ENCODE data around the gene ST7.

The ST7 gene

GRCh38 chr7:117004899-117005298, 51.6 kb downstream of the ST7 start:
- FAIRE-seq = no peak
- no peak for TF ChIP-seq POLR2A (IDR thresholded peaks at IDR 0.05; ENCODE audit: low read depth, low read length)
- DNase-seq (ENCODE audit: insufficient read length, low spot score) = no peak

DNA sequence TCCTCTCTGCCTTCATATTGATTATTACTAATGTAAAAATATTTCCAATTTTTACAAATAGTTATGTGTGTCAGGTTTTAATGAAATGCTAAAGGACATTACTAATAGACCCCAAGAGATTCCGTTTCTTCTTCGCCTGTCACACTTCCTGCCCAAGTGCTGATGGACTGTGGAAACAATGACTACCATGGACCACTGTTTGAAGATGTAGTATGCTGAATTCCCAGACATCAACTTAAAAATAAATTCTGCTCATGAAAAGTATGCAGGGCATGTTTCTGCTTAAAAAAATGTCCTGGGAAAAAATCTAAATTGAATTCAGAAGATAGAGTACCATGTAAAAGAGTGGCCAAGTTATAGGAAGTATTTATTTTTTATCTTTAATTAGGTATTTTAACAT, 52.1 kb downstream of the ST7 start:
- DNase-seq (ENCODE audit: insufficient read length, low spot score) = no peak
- TF ChIP-seq POLR2A (IDR thresholded peaks at IDR 0.05; ENCODE audit: low read depth, low read length) = no peak
- FAIRE-seq = no peak

DNA sequence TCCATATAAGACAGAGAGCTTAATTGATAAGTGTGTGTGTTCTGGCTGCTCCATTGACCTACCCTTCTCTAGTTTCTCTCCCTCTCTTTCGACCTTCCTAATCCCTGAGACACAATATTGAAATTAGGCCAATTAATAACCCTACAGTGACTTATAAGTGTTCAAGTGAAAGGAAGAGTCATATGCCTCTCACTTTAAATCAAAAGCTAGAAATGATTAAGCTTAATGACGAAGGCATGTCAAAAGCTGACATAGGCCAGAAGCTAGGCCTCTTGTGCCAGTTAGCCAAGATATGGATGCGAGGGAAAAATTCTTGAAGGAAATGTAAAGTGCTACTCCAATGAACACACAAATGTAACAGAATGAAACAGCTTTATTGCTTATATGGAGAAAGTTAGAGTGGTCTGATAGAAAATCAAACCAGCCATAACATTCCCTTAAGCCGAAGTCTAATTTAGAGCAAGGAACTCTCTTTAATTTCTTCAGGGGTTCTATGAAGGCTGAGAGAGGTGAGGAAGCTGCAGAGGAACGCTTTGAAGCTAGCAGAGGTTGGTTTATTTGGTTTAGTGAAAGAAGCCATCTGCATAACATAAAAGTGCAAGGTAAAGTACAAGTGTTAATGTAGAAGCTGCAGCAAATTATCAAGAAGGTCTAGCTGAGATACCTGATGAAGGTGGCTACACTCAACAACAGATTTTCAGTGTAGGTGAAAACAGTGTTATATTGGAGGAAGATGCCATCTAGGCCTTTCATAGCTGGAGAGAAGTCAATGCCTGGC, 53.8 kb downstream of the ST7 start:
- no peak for FAIRE-seq
- no peak for DNase-seq (ENCODE audit: insufficient read length, low spot score)
- TF ChIP-seq POLR2A (IDR thresholded peaks at IDR 0.05; ENCODE audit: low read depth, low read length) = no peak

- no peak for TF ChIP-seq POLR2A (IDR thresholded peaks at IDR 0.05; ENCODE audit: low read depth, low read length)
- no peak for FAIRE-seq
Observed at GRCh38 chr7:117008118-117008885, 55.0 kb downstream of the ST7 start.

DNA sequence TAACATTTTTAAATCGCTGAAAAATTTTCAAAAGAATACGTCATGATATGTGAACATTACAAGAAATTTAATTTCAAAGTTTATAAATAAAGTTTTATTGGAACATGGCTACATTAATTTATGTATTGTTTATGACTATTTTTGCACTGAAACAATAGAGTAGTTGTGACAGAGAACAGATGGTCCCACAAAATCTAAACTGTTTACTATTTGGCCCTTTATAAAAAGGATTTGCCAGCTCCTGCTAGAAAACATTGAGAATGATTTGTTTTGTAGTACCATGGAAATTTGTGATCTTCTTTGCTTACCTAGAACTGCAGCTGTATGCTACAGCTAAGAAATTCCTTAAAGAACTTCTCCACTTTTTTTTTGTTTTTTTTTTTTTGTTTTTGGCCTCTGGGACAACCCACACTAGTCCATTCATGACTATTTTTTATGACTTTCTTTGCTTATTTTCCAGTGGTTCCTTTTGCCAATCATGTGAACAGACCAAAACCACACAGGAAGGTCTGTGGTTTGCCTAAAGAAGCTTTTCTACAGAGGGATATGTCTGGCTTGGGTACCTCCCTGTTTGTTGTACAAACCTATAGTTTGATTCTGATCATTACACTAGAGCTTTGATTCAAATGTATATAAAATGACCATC, 55.7 kb downstream of the ST7 start:
- DNase-seq (ENCODE audit: insufficient read length, low spot score) (no peak), FAIRE-seq (peak; percentile 53)
- no peak for TF ChIP-seq POLR2A (IDR thresholded peaks at IDR 0.05; ENCODE audit: low read depth, low read length)

More at GRCh38 chr7:117008118-117008885, 55.0 kb downstream of the ST7 start:
- DNase-seq (ENCODE audit: insufficient read length, low spot score) = no peak

GRCh38 chr7:117009705-117010361, 56.5 kb downstream of the ST7 start:
- no peak for TF ChIP-seq POLR2A (IDR thresholded peaks at IDR 0.05; ENCODE audit: low read depth, low read length)
- FAIRE-seq (no peak), DNase-seq (ENCODE audit: insufficient read length, low spot score) (no peak)

DNA sequence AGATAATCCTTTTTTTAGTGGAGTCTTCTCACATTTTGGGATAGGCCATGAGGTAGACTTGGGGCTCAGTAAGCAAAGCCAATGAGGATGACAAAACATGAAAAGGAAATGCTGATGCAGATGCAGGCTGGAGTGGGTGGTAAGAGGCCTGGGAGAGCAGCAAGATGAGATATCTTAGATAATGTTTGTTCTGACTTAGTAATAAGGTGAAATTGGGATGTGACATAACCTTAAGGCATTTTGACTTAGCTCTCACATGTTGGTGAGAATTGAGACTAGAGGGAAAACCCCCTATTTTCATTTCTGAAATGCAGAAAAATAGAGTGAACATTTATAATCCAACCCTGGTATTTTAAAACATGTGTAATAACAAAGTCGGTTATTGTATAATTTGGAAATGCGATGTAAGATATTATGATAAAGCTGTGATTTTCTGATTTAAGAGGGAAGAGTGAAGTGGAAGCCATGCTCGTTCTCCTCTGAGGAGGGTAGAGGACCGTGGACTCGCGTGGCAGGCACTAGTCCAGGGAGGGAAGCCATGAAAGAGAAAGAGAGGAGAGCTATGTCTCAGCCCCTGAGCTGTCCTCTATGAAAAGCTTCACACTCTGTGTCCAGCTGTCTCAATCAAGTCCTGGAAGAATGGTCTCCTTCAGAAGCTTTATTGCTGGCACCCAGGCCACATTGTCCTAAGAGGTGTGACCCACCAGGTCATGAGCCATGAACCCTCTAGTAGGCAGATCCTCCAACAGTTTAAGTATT, 57.3 kb downstream of the ST7 start:
- DNase-seq (ENCODE audit: insufficient read length, low spot score) (no peak), FAIRE-seq (no peak)
- TF ChIP-seq POLR2A (IDR thresholded peaks at IDR 0.05; ENCODE audit: low read depth, low read length) = no peak

- FAIRE-seq (peak; percentile 11), DNase-seq (ENCODE audit: insufficient read length, low spot score) (no peak)
- TF ChIP-seq POLR2A (IDR thresholded peaks at IDR 0.05; ENCODE audit: low read depth, low read length) = no peak
Observed at GRCh38 chr7:117011419-117012260, 58.3 kb downstream of the ST7 start.

GRCh38 chr7:117012284-117012683, 59.0 kb downstream of the ST7 start:
- no peak for DNase-seq (ENCODE audit: insufficient read length, low spot score)
- no peak for TF ChIP-seq POLR2A (IDR thresholded peaks at IDR 0.05; ENCODE audit: low read depth, low read length)
- FAIRE-seq = no peak

GRCh38 chr7:117012696-117013095, 59.4 kb downstream of the ST7 start:
- DNase-seq (ENCODE audit: insufficient read length, low spot score) (no peak), FAIRE-seq (no peak)

GRCh38 chr7:117014099-117014656, 60.9 kb downstream of the ST7 start:
- FAIRE-seq (no peak), DNase-seq (ENCODE audit: insufficient read length, low spot score) (no peak)
- TF ChIP-seq POLR2A (IDR thresholded peaks at IDR 0.05; ENCODE audit: low read depth, low read length) = no peak

More at GRCh38 chr7:117012696-117013095, 59.4 kb downstream of the ST7 start:
- no peak for TF ChIP-seq POLR2A (IDR thresholded peaks at IDR 0.05; ENCODE audit: low read depth, low read length)

- no peak for DNase-seq (ENCODE audit: insufficient read length, low spot score)
- no peak for FAIRE-seq
- no peak for TF ChIP-seq POLR2A (IDR thresholded peaks at IDR 0.05; ENCODE audit: low read depth, low read length)
Observed at GRCh38 chr7:117014673-117015133, 61.4 kb downstream of the ST7 start.
